ENCODE results near the gene FAM163A.
"Not testable (repeated sequence)": the region's sequence is repeated elsewhere in the genome, so short reads cannot be mapped to it uniquely, and the experiment has no call there.

FAM163A gene

GRCh38 chr1:179816196-179816960 is 73.3 kb downstream of the FAM163A start:
- no peak for DNase-seq (ENCODE audit: low spot score)

- no peak for DNase-seq (ENCODE audit: low spot score)
Observed at GRCh38 chr1:179817056-179817455, 74.0 kb downstream of the FAM163A start.

GRCh38 chr1:179817789-179818188 is 74.7 kb downstream of the FAM163A start:
- no peak for DNase-seq (ENCODE audit: low spot score)

GRCh38 chr1:179818260-179818659 is 75.2 kb downstream of the FAM163A start:
- DNase-seq (ENCODE audit: low spot score): no peak

GRCh38 chr1:179818743-179819173 is 75.7 kb downstream of the FAM163A start:
- DNase-seq (ENCODE audit: low spot score): no peak

GRCh38 chr1:179820226-179820970 is 77.3 kb downstream of the FAM163A start:
- no peak for DNase-seq (ENCODE audit: low spot score)

GRCh38 chr1:179821524-179821923 is 78.4 kb downstream of the FAM163A start:
- no peak for DNase-seq (ENCODE audit: low spot score)

GRCh38 chr1:179822065-179822464 is 79.0 kb downstream of the FAM163A start:
- DNase-seq (ENCODE audit: low spot score): no peak

GRCh38 chr1:179823693-179824092 is 80.6 kb downstream of the FAM163A start:
- DNase-seq (ENCODE audit: low spot score): no peak

- no peak for DNase-seq (ENCODE audit: low spot score)
Observed at GRCh38 chr1:179824265-179824664, 81.2 kb downstream of the FAM163A start.

GRCh38 chr1:179825206-179825605 is 82.1 kb downstream of the FAM163A start:
- DNase-seq (ENCODE audit: low spot score): no peak

GRCh38 chr1:179825798-179826460 is 82.8 kb downstream of the FAM163A start:
- no peak for DNase-seq (ENCODE audit: low spot score)

GRCh38 chr1:179826626-179827280 is 83.7 kb downstream of the FAM163A start:
- no peak for DNase-seq (ENCODE audit: low spot score)

- DNase-seq (ENCODE audit: low spot score): no peak
Observed at GRCh38 chr1:179828554-179829110, 85.5 kb downstream of the FAM163A start.

- no peak for DNase-seq (ENCODE audit: low spot score)
Observed at GRCh38 chr1:179831225-179831624, 88.1 kb downstream of the FAM163A start.

- DNase-seq (ENCODE audit: low spot score): no peak
Observed at GRCh38 chr1:179831852-179832699, 89.0 kb downstream of the FAM163A start.

- DNase-seq (ENCODE audit: low spot score): not testable (repeated sequence)
Observed at GRCh38 chr1:179836686-179837445, 93.8 kb downstream of the FAM163A start.

- no peak for DNase-seq (ENCODE audit: low spot score)
Observed at GRCh38 chr1:179840107-179840506, 97.0 kb downstream of the FAM163A start.

- no peak for DNase-seq (ENCODE audit: low spot score)
Observed at GRCh38 chr1:179848233-179848632, 105.1 kb downstream of the FAM163A start.

GRCh38 chr1:179853102-179853501 is 110.0 kb downstream of the FAM163A start:
- DNase-seq (ENCODE audit: low spot score): no peak
